Measurements from ENCODE around the gene ECT2L.

- no peak for TF ChIP-seq CTCF (IDR thresholded peaks at IDR 0.05; ENCODE audit: low read depth, low read length)
- TF ChIP-seq EZH2phosphoT487 (IDR thresholded peaks at IDR 0.05; ENCODE audit: low read depth), result no peak
These were observed 157.6 kb downstream of the ECT2L start for GRCh38 chr6:138953451-138953850.

All from OCI-LY3 (cell line).